SK-N-MC (cell line): Measurements from ENCODE around the gene INTS6.

Experiments
- EZH2 ChIP-seq: fragments of 200-600 bp; sonication (generic); IDR thresholded peaks from one replicate; pipeline ENCODE4 v1.6.1; 2017; ENCODE audit warnings: antibody characterized with exemption
- POLR2AphosphoS5 ChIP-seq: IDR thresholded peaks from 2 replicates; pipeline ENCODE4 v1.6.1; 2012; ENCODE audit warnings: mild to moderate bottlenecking, low read depth, low read length, borderline replicate concordance

- TF ChIP-seq POLR2AphosphoS5 (peak; percentile 20; the same call in 1 of the 2 replicates), EZH2 (no peak)
Observed at GRCh38 chr13:51500687-51501086, 47.9 kb upstream of the INTS6 start.
